Caco-2 (cell line): ENCODE data around the gene NECAB2. TPM values are rescaled to one million over a fixed set of nuclear protein-coding genes. Genes with fewer than 3 reads are reported as not detected.

Experiments
- BruUV-seq: library from RNA; stranded (reverse); fragments of 400-500 nt; replicated peaks from 2 replicates; lab custom pipeline; 2021; lab: Mats Ljungman, UMichigan
- CTCF ChIA-PET: fragments of 300-600 bp; sonication (Branson Sonifier 250); formaldehyde crosslinking; loops from one replicate; lab custom pipeline; 2022; ENCODE audit warnings: antibody characterized with exemption; lab: Charles Lee
- POLR2A ChIA-PET: fragments of 300-600 bp; sonication (Branson Sonifier 250); formaldehyde crosslinking; loops from one replicate; lab custom pipeline; 2022; ENCODE audit warnings: antibody characterized with exemption; lab: Charles Lee
- DNase-seq, 2 experiments: peaks; one replicate each; pipeline versions ENCODE4 v3.0.0 to v3.0.0-alpha.2; 2020 to 2022
- H3K27me3 ChIP-seq: replicated peaks from 2 replicates; pipeline ENCODE4 v1.6.0; 2011; ENCODE audit warnings: low read length; ENCODE audit not compliant: control insufficient read depth, insufficient read depth
- H3K36me3 ChIP-seq: 2 replicates; pipeline ENCODE4 v1.5.1; 2011; ENCODE audit warnings: low read length; ENCODE audit not compliant: control insufficient read depth, insufficient read depth
- H3K4me1 ChIP-seq: fragments of 250-450 bp; sonication (Bioruptor Pico); 2 replicates; pipeline ENCODE4 v1.5.1; 2020; ENCODE audit warnings: mild to moderate bottlenecking
- H3K4me3 ChIP-seq: 2 replicates; pipeline ENCODE4 v1.5.1; 2011; ENCODE audit warnings: low read depth, mild to moderate bottlenecking, control low read depth, low read length
- H3K9me3 ChIP-seq: fragments of 250-450 bp; sonication (Bioruptor Pico); 2 replicates; pipeline ENCODE4 v1.5.1; 2020; ENCODE audit warnings: mild to moderate bottlenecking, moderate library complexity
- H3K27ac Mint-ChIP-seq: one replicate; pipeline ENCODE4 v1.8.0; 2022; ENCODE audit warnings: mixed read lengths; ENCODE audit not compliant: unreplicated experiment
- H3K27me3 Mint-ChIP-seq: one replicate; pipeline ENCODE4 v1.8.0; 2022; ENCODE audit warnings: mixed read lengths; ENCODE audit not compliant: insufficient read depth, unreplicated experiment
- H3K36me3 Mint-ChIP-seq: one replicate; pipeline ENCODE4 v1.8.0; 2022; ENCODE audit warnings: mild to moderate bottlenecking, mixed read lengths; ENCODE audit not compliant: insufficient read depth, unreplicated experiment
- H3K4me1 Mint-ChIP-seq: one replicate; pipeline ENCODE4 v1.8.0; 2022; ENCODE audit warnings: low read depth, mixed read lengths; ENCODE audit not compliant: unreplicated experiment
- H3K4me3 Mint-ChIP-seq: one replicate; pipeline ENCODE4 v1.8.0; 2022; ENCODE audit warnings: mild to moderate bottlenecking, moderate library complexity, mixed read lengths; ENCODE audit not compliant: unreplicated experiment
- H3K9me3 Mint-ChIP-seq: one replicate; pipeline ENCODE4 v1.8.0; 2022; ENCODE audit warnings: mixed read lengths; ENCODE audit not compliant: unreplicated experiment
- intact Hi-C: fragments of 100-400 bp; cut with micrococcal nuclease; formaldehyde crosslinking; loops from one replicate; pipeline ENCODE4 v1.10.0; 2022; ENCODE audit not compliant: unreplicated experiment
- total RNA-seq: library from RNA; stranded (reverse); gene quantifications from 2 replicates; pipeline ENCODE4 v1.2.3, GENCODE V29; 2022
- TF ChIP-seq, protein P1 (sequence below), 2 experiments: fragments of 200-600 bp in 1 of 2; IDR thresholded peaks; 1 replicate in 1 of 2; 2 replicates in 1 of 2; pipeline versions ENCODE4 v1.5.1 to v1.8.0; 2011 to 2022; ENCODE audit warnings: antibody characterized with exemption in 1 of 2, control low read depth in 1 of 2, inconsistent platforms in 1 of 2, low read depth in 1 of 2, low read length in 1 of 2, mild to moderate bottlenecking in 1 of 2, moderate library complexity in 1 of 2; ENCODE audit not compliant: insufficient read depth in 1 of 2, severe bottlenecking in 1 of 2, unreplicated experiment in 1 of 2

Gene NECAB2
- total RNA-seq, 1 experiment from 2014 or later = 0.68 TPM

DNA sequence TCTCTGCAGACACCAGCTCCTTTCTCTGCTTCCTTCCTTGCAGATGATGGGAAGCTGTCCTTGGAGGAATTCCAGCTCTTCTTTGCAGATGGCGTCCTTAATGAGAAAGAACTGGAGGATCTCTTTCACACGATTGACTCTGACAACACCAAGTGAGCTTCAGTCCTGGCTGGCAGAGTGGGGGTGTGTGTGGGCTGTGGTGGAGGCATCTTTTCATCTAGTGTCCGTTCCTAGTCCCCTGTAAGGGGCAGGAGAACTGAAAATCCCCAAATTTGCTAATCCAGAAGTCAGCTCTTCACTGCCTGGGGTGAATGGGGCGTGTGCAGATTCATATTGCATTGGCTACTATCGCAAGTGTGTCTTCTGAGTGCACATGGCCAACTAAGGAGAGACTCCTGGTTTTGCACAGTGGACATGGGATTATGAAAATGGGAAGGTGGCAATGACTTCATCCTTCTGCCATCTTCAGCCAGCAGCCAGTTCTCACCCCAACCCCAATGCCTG lies 10.4 kb downstream of the NECAB2 start:
- POLR2A ChIA-PET = no interaction called here
- CTCF ChIA-PET = interaction anchor here (1.0 kb wide), 1 partner anchor 22 kb away, joined by 3 read pairs; no protein-coding TSS in a partner anchor
- H3K36me3 Mint-ChIP-seq = no peaks in the 10 kb centered on the region
- DNase-seq = no peak
- TF ChIP-seq, protein P1, sequence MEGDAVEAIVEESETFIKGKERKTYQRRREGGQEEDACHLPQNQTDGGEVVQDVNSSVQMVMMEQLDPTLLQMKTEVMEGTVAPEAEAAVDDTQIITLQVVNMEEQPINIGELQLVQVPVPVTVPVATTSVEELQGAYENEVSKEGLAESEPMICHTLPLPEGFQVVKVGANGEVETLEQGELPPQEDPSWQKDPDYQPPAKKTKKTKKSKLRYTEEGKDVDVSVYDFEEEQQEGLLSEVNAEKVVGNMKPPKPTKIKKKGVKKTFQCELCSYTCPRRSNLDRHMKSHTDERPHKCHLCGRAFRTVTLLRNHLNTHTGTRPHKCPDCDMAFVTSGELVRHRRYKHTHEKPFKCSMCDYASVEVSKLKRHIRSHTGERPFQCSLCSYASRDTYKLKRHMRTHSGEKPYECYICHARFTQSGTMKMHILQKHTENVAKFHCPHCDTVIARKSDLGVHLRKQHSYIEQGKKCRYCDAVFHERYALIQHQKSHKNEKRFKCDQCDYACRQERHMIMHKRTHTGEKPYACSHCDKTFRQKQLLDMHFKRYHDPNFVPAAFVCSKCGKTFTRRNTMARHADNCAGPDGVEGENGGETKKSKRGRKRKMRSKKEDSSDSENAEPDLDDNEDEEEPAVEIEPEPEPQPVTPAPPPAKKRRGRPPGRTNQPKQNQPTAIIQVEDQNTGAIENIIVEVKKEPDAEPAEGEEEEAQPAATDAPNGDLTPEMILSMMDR (IDR thresholded peaks at IDR 0.05; ENCODE audit: insufficient read depth in 1 of 2, low read depth in 1 of 2, low read length in 1 of 2, severe bottlenecking in 1 of 2, unreplicated experiment in 1 of 2) = no peak
- H3K27me3 Mint-ChIP-seq = peaks cover 4% of the 10 kb centered on the region
- intact Hi-C loops = no loop called here
- no TSS peak for BruUV-seq
- H3K4me1 Mint-ChIP-seq = no peaks in the 10 kb centered on the region
- Histone ChIP-seq H3K27me3 (no peaks in the 10 kb centered on the region), H3K4me1 (no peaks in the 10 kb centered on the region), H3K36me3 (no peaks in the 10 kb centered on the region), H3K9me3 (peaks cover 15% of the 10 kb centered on the region), H3K4me3 (no peak overlapping the region)
- H3K27ac Mint-ChIP-seq = no peak overlapping the region
- H3K9me3 Mint-ChIP-seq = peaks cover 15% of the 10 kb centered on the region
- H3K4me3 Mint-ChIP-seq = no peak overlapping the region

DNA sequence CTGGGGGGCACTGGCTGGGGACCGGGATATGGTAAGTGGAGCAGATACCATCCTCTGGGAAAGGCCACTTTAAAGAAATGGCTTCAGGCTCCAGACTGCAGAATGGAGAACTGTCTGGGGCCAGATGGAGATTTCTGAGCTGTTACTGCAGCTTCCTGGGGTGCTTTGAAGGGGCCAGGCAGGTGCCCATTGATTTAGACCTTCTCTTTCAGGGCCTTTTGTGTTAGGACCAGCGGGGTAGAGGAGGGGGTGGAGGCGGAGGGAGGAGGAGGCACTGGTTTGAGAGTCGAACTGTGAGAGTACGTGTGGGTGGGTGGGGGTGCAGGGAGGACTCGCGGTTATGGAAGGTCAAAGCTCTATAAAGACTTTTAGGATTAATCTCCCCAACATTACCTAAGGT lies 11.4 kb downstream of the NECAB2 start:
- Histone ChIP-seq H3K27me3 (no peaks in the 10 kb centered on the region), H3K4me3 (no peak overlapping the region), H3K9me3 (peaks cover 15% of the 10 kb centered on the region), H3K36me3 (no peaks in the 10 kb centered on the region), H3K4me1 (no peaks in the 10 kb centered on the region)
- no peaks in the 10 kb centered on the region for H3K4me1 Mint-ChIP-seq
- CTCF ChIA-PET = no interaction called here
- TF ChIP-seq, protein P1 (IDR thresholded peaks at IDR 0.05; ENCODE audit: insufficient read depth in 1 of 2, low read depth in 1 of 2, low read length in 1 of 2, severe bottlenecking in 1 of 2, unreplicated experiment in 1 of 2) = no peak
- H3K9me3 Mint-ChIP-seq = peaks cover 15% of the 10 kb centered on the region
- intact Hi-C loops = no loop called here
- no TSS peak for BruUV-seq
- H3K36me3 Mint-ChIP-seq = no peaks in the 10 kb centered on the region
- DNase-seq = no peak
- H3K27ac Mint-ChIP-seq = no peak overlapping the region
- POLR2A ChIA-PET = no interaction called here
- H3K27me3 Mint-ChIP-seq = peaks cover 3% of the 10 kb centered on the region
- no peak overlapping the region for H3K4me3 Mint-ChIP-seq

DNA sequence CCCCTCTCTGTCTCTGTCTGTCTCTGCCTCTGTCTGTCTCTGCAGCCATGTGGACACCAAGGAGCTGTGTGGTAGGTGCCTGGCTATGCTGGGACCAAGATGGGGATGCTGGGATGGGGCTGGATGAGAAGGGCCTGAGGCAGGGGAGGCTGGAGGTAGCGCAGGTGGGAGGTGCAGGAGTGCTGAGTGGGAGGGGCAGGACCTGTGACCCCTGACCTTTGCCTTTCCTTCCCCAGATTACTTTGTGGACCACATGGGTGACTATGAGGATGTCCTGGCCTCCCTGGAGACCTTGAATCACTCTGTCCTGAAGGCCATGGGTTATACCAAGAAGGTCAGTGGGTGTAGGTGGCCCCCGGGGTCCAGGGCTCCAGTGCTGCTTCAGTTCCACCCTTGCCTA lies 12.8 kb downstream of the NECAB2 start:
- Mint-ChIP-seq H3K27me3 (no peaks in the 10 kb centered on the region), H3K9me3 (peaks cover 15% of the 10 kb centered on the region), H3K4me3 (no peak overlapping the region), H3K36me3 (no peaks in the 10 kb centered on the region), H3K4me1 (no peaks in the 10 kb centered on the region), H3K27ac (no peak overlapping the region)
- Histone ChIP-seq H3K9me3 (peaks cover 15% of the 10 kb centered on the region), H3K36me3 (no peaks in the 10 kb centered on the region), H3K4me3 (no peak overlapping the region), H3K27me3 (no peaks in the 10 kb centered on the region), H3K4me1 (no peaks in the 10 kb centered on the region)
- TF ChIP-seq, protein P1 (IDR thresholded peaks at IDR 0.05; ENCODE audit: insufficient read depth in 1 of 2, low read depth in 1 of 2, low read length in 1 of 2, severe bottlenecking in 1 of 2, unreplicated experiment in 1 of 2) = no peak
- intact Hi-C loops = no loop called here
- CTCF ChIA-PET = no interaction called here
- DNase-seq = no peak
- no TSS peak for BruUV-seq
- POLR2A ChIA-PET = no interaction called here
